ENCODE results near the gene SLC48A1. TPM values are rescaled to one million over a fixed set of nuclear protein-coding genes. Genes with fewer than 3 reads are reported as not detected.

The SLC48A1 gene
- total and polyA plus RNA-seq, 9 donors: 8.8 to 13.0 (median 12.2) TPM

DNA sequence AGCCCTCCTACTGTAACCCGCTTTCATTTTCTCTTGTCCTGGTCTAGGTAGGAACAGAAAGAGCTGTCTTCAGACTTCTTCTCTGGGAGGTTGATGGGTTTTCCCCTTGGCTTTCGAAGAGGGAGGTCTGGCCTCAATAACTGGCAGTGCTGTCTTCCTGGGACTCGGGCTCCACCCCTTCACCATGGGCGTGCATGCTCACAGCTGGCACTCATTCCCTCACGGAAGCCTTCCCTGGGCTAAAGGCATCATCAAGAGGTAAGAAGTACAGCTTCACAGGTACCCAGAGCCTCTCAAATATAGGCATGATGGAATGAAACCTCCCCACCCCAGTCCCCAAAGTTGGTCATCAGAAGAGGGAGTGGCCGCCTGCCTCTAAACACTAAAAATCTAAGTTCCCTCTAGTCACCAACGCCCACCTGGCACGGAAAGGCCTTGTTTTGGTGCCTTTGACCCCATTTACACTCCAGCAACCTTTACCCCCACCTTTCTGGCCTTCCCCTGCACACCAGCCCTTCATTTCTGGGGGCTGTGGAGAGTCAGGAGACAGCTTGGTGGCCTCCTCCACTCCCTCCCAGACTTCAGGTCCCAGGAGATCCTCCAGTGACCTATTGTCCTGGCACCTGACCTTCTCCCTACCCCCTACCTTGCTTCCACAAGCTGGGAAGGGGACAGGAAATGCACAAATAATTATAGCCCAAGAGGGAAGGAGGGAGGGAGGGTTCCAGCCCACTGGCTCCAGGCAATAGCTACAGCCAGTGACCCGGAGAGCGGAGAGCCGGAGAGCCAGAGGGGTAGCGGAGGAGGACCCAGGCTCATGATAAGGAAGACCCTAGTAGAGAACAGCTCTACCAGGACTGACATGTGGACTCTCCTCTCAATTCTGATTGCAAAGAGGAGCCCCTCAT is 17.1 kb upstream of the SLC48A1 start:
- DNase-seq: no peak
- H3K27ac ChIP-seq (ENCODE audit: low read length): no peak overlapping the region
- no peaks in the 10 kb centered on the region for H3K27me3 ChIP-seq (ENCODE audit: control insufficient read depth, insufficient read depth, low read length)
- H3K36me3 ChIP-seq (ENCODE audit: control insufficient read depth, insufficient read depth, low read length): no peaks in the 10 kb centered on the region
- WGBS (ENCODE audit: insufficient coverage): 100% methylated on average over 3 of the region's 12 CpGs
- H3K9me3 ChIP-seq (replicated peaks; ENCODE audit: control insufficient read depth, low read depth, low read length): no peaks in the 10 kb centered on the region
- peak overlapping the region; percentile 19 for H3K4me3 ChIP-seq (ENCODE audit: low read length)
- peaks cover 58% of the 10 kb centered on the region for H3K4me1 ChIP-seq (ENCODE audit: control insufficient read depth, insufficient read depth, low read length)

DNA sequence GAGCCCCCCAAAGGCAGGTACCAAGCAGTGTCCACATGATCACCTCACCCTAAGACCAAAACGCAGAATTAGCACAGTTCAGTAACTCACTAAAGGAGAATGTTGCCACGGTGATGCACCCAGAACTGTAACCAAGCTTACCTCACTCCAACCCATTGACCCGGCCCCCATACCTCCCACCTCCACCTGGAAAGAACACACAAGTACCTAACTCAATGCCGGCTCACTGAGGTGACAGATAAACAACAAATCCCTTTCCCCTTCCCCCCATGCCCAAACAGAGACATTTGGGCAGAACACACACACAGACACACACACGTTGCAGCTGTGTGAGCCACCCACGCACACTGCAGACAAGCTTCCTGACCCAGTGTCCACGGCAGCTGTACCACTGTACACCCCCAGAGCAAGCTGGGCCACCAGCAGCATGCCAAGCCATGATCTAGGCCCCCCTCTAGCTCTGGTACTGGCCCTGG is 15.6 kb upstream of the SLC48A1 start:
- Histone ChIP-seq H3K27ac (ENCODE audit: low read length) (peak overlapping the region; percentile 5), H3K4me3 (ENCODE audit: low read length) (peak overlapping the region; percentile 63), H3K9me3 (replicated peaks; ENCODE audit: control insufficient read depth, low read depth, low read length) (no peaks in the 10 kb centered on the region), H3K27me3 (ENCODE audit: control insufficient read depth, insufficient read depth, low read length) (no peaks in the 10 kb centered on the region), H3K36me3 (ENCODE audit: control insufficient read depth, insufficient read depth, low read length) (no peaks in the 10 kb centered on the region), H3K4me1 (ENCODE audit: control insufficient read depth, insufficient read depth, low read length) (peaks cover 55% of the 10 kb centered on the region)
- WGBS (ENCODE audit: insufficient coverage): 46% methylated on average over 5 of the region's 7 CpGs
- no peak for DNase-seq

DNA sequence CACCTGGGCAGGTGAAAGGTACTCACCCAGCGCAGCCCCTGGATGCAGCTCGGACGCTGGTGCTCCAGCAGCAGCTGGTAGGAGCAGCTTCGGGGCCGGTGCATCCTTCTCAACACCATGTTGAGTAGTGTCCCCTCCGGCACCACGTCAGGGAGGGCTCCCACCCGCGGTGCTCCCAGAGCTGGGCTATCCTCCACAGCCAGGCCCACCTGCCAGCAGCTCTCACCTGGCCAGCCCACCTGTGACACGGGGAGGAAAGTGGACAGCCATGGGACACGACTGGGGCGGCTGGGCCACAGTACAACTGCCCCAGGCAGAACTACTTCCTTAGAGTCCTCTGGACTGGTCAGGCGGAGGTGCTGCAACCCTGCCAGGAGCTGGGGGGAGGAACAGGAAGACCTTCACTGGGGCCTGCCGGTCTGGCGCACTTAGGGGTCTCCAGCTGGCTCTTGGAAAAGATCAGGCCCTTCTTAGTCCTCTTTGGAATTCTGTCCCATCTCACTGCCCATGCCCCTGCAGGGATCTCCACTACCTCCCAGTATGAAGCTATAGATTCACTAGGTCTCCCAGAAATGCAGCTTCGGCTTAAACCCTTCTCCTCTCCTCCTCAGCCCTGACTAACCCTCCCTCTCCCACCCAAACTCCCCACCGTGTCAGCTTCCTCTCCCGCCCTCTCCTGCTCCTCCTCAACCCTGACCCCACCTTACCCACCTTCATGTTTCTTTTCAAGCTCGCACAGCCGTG is 15.0 kb upstream of the SLC48A1 start:
- H3K27me3 ChIP-seq (ENCODE audit: control insufficient read depth, insufficient read depth, low read length): no peaks in the 10 kb centered on the region
- 32% methylated on average over 19 of the region's 20 CpGs for WGBS (ENCODE audit: insufficient coverage)
- DNase-seq: peak; percentile 53
- peak overlapping the region; percentile 5 for H3K27ac ChIP-seq (ENCODE audit: low read length)
- H3K4me1 ChIP-seq (ENCODE audit: control insufficient read depth, insufficient read depth, low read length): peaks cover 51% of the 10 kb centered on the region
- no peaks in the 10 kb centered on the region for H3K36me3 ChIP-seq (ENCODE audit: control insufficient read depth, insufficient read depth, low read length)
- H3K9me3 ChIP-seq (replicated peaks; ENCODE audit: control insufficient read depth, low read depth, low read length): no peaks in the 10 kb centered on the region
- peak overlapping the region; percentile 63 for H3K4me3 ChIP-seq (ENCODE audit: low read length)

DNA sequence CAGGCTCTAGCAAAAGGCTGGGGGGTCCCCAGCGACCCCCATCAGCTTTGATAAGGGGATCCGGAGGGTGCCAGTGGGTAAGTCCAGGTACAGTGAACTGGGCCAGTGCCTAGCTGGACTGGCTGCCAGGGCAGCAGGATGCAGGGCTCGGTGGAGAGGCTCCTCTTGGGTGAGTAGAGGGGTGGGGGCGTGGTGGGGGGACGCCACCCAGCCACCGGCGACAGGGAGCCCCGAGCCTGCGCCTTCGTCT is 14.5 kb upstream of the SLC48A1 start:
- Histone ChIP-seq H3K4me1 (ENCODE audit: control insufficient read depth, insufficient read depth, low read length) (peaks cover 50% of the 10 kb centered on the region), H3K27ac (ENCODE audit: low read length) (peak overlapping the region; percentile 5), H3K4me3 (ENCODE audit: low read length) (peak overlapping the region; percentile 63), H3K36me3 (ENCODE audit: control insufficient read depth, insufficient read depth, low read length) (no peaks in the 10 kb centered on the region), H3K9me3 (replicated peaks; ENCODE audit: control insufficient read depth, low read depth, low read length) (no peaks in the 10 kb centered on the region), H3K27me3 (ENCODE audit: control insufficient read depth, insufficient read depth, low read length) (no peaks in the 10 kb centered on the region)
- no peak for DNase-seq
- 1% methylated on average over 10 of the region's 10 CpGs for WGBS (ENCODE audit: insufficient coverage)

DNA sequence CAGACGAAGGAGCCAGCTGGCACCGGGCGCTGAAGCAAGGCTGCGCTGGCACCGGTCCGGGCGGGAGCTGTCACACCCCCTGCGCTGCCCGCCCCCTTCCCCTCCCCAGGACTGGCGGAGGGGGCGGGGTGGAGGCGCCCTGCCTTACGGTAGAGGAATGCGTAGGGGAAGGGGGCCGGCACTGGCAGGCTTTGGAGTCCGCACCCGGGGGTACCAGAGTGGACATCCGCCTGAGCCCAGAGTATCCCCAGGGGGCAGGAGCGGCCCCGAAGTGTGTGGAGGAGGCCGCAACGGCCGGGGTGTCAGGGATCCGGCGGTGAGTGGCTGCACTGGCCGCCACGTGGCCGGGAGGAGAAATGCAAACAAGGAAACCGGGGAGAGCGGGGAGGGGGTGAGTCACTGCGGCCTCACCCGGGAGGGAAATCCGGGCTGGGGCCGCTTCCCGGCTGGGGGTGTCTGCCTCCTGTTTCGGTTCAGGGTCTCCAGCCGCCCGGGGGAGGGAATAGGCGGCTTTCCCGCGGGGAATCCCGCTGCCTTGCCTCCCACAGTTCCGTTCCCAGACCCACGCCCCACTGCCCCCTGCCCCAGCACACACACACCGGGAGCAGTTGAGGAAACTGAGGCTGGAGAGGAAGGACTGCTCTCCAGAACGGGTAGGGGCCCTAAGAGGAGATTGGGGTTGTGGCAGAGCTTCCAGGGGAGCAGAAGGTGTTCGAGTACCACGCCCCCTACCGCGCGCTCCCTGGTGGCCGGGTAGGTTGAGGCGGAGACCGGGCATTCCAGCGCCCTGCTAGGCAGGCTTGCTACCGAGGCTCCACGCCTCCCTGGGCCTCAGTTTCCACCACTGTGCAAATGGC is 14.0 kb upstream of the SLC48A1 start, which contains the start of gene RAPGEF3:
RAPGEF3 (minus strand) TSS at position 47 of the 857 bp plus-strand sequence. CDS start 324 bp downstream, outside the sequence.
- Histone ChIP-seq H3K4me3 (ENCODE audit: low read length) (peak within 1 kb of the TSS; percentile 63), H3K27me3 (ENCODE audit: control insufficient read depth, insufficient read depth, low read length) (no peaks in the 10 kb centered on the region), H3K4me1 (ENCODE audit: control insufficient read depth, insufficient read depth, low read length) (peaks cover 45% of the 10 kb centered on the region), H3K36me3 (ENCODE audit: control insufficient read depth, insufficient read depth, low read length) (no peaks in the 10 kb centered on the region), H3K9me3 (replicated peaks; ENCODE audit: control insufficient read depth, low read depth, low read length) (no peaks in the 10 kb centered on the region), H3K27ac (ENCODE audit: low read length) (peak within 1 kb of the TSS; percentile 72)
- 1% methylated on average over 44 of the region's 57 CpGs for WGBS (ENCODE audit: insufficient coverage)
- DNase-seq: peak; percentile 90

DNA sequence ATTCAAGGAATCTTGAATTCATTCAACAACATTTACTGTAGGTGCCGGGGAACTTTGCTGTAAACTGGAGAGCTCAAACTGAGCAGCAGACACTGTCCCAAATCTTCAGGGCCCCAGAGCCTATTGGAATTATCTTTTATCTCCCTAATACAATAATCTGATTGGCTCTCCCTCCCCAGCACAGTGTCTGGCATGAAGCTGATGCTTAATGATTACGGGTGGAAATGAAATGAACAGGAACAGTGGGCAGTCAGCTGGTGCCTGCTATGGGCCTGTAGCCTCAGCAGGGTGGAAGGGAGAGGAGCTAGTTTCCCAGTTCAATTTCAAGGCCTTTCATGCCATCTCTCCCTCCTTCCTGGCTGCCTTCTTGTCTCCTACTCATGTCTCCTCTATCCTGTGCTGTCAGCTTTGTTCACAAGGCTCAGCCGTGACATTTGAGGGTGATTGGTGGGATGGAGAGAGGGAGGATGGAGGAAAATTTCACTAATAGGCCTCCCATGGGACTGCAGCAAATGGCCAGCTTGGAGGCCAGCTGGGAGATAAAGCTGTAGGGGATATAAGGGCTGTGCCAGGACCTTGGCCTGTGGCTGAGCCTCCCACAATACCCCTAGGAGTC is 10.1 kb upstream of the SLC48A1 start:
- H3K36me3 ChIP-seq (ENCODE audit: control insufficient read depth, insufficient read depth, low read length): no peaks in the 10 kb centered on the region
- no peak overlapping the region for H3K27ac ChIP-seq (ENCODE audit: low read length)
- H3K9me3 ChIP-seq (replicated peaks; ENCODE audit: control insufficient read depth, low read depth, low read length): no peaks in the 10 kb centered on the region
- H3K27me3 ChIP-seq (ENCODE audit: control insufficient read depth, insufficient read depth, low read length): no peaks in the 10 kb centered on the region
- H3K4me3 ChIP-seq (ENCODE audit: low read length): no peak overlapping the region
- 83% methylated on average over 1 of the region's 3 CpGs for WGBS (ENCODE audit: insufficient coverage)
- H3K4me1 ChIP-seq (ENCODE audit: control insufficient read depth, insufficient read depth, low read length): peaks cover 23% of the 10 kb centered on the region
- DNase-seq: no peak

DNA sequence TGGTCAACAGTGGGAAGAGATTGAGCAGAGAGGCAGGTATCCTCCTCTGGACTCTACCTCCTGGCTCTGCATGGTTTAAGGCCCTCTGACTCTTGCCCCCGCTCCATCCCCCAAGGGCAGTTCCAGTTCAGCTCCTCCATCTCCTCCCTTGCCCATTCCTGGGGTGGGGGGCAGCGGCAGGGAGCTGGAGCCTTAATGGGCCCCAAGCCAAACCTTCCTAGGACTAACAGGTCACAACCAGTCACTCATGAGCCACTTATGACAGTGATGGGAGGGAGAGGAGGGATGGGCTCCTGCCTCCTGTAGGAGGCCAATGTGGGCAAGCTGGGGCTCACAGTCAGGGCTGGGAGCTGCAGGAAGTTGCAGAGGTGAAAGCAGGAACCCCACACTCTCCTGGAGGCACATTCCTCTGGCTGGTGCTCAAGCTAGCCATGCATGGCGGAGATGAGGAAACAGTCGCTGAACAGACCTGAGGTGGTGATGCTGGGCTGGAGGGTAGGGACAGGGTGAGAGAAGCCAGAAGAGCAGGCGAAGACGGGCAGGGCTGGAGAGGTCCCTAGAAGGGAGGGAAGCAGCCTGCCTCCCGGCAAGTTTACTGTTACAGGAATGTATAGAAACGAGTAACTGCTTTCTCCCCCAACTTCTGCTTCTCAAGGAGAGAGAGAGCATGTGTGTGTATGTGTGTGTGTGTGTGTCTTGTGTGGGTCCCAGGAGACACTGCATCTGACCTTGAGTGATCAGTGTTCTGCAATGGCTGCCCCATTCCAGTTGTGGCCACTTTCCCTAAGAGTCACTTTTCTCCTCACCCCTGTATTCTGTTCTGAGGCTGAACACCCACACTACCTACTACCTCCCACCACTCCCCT is 9.3 kb upstream of the SLC48A1 start:
- Histone ChIP-seq H3K36me3 (ENCODE audit: control insufficient read depth, insufficient read depth, low read length) (no peaks in the 10 kb centered on the region), H3K4me1 (ENCODE audit: control insufficient read depth, insufficient read depth, low read length) (peaks cover 16% of the 10 kb centered on the region), H3K9me3 (replicated peaks; ENCODE audit: control insufficient read depth, low read depth, low read length) (no peaks in the 10 kb centered on the region), H3K27me3 (ENCODE audit: control insufficient read depth, insufficient read depth, low read length) (no peaks in the 10 kb centered on the region), H3K27ac (ENCODE audit: low read length) (no peak overlapping the region), H3K4me3 (ENCODE audit: low read length) (no peak overlapping the region)
- DNase-seq: no peak
- WGBS (ENCODE audit: insufficient coverage): 64% methylated on average over 5 of the region's 8 CpGs

DNA sequence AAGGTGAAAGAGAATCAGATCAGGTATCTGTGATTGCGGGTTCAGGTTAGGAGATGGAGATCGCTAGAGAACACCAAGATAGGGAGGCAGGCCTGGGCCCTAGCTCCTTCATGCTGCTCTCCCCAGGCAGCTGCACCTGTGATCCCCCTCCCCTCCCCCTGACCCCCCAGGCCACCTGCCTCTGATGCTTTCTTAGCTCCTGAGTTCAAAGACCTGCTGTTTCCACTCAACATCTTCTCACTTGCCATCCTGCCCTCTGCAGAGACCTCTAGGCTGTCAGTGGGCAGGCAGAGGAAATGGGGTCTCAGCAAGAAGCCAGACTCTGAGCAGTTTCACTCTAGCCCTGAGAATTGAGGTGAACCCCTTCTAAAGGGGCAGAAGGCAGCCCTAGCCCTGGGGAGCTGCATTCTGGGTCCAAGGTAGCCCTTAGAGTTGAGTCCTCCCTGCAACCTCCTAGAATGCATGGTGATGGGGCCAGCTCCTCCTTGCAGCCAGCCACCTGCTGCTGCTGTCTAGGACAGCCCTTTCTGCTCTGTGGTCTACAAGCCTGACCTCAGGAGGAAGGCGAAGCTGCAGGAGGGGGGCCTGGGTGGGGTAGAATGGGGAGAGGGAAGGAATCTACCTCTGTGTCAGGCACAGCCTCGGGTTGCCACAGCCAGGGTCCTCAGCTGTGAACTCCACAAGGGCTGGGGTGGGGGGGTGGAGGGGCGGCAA is 6.4 kb upstream of the SLC48A1 start:
- Histone ChIP-seq H3K36me3 (ENCODE audit: control insufficient read depth, insufficient read depth, low read length) (no peaks in the 10 kb centered on the region), H3K27ac (ENCODE audit: low read length) (no peak overlapping the region), H3K4me1 (ENCODE audit: control insufficient read depth, insufficient read depth, low read length) (peaks cover 4% of the 10 kb centered on the region), H3K9me3 (replicated peaks; ENCODE audit: control insufficient read depth, low read depth, low read length) (no peaks in the 10 kb centered on the region), H3K4me3 (ENCODE audit: low read length) (no peak overlapping the region), H3K27me3 (ENCODE audit: control insufficient read depth, insufficient read depth, low read length) (no peaks in the 10 kb centered on the region)
- DNase-seq: no peak
- WGBS (ENCODE audit: insufficient coverage): 50% methylated on average over 1 of the region's 5 CpGs

All from muscle of leg (tissue), 11 donors.